H1 (cell line): ENCODE measurements around the gene CCDC180.

ENCODE experiments used
- CHD2 ChIP-seq: IDR thresholded peaks from 2 replicates; pipeline ENCODE4 v1.6.1; 2012; ENCODE audit warnings: low read length, improper control_type of control experiment
- CTCF ChIP-seq, 3 experiments: IDR thresholded peaks; 1 replicate in 2 of 3; 2 replicates in 1 of 3; pipeline versions ENCODE4 v1.5.1 to v1.6.1; 2011; ENCODE audit warnings: low read length in 3 of 3, mild to moderate bottlenecking in 3 of 3, inconsistent platforms in 2 of 3, low read depth in 1 of 3, moderate library complexity in 1 of 3; ENCODE audit not compliant: insufficient read depth in 1 of 3; ENCODE audit errors: control extremely low read depth in 1 of 3
- EGR1 ChIP-seq: IDR thresholded peaks from 2 replicates; pipeline ENCODE4 v1.6.1; 2011; ENCODE audit warnings: low read depth, low read length, borderline replicate concordance
- EP300 ChIP-seq, 2 experiments: IDR thresholded peaks; 1 replicate in 1 of 2; 2 replicates in 1 of 2; pipeline ENCODE4 v1.6.1; 2011 to 2012; ENCODE audit warnings: low read depth in 2 of 2, low read length in 2 of 2, mild to moderate bottlenecking in 2 of 2, borderline replicate concordance in 1 of 2, inconsistent platforms in 1 of 2, moderate library complexity in 1 of 2
- EZH2 ChIP-seq: fragments of 200-600 bp; sonication (generic); IDR thresholded peaks from 2 replicates; pipeline ENCODE4 v1.7.1; 2012; ENCODE audit warnings: low read depth, mild to moderate bottlenecking, moderate library complexity, low read length, inconsistent platforms; ENCODE audit not compliant: severe bottlenecking
- GABPA ChIP-seq: IDR thresholded peaks from 2 replicates; pipeline ENCODE4 v1.6.1; 2011; ENCODE audit warnings: mild to moderate bottlenecking, low read length, moderate library complexity, borderline replicate concordance; ENCODE audit not compliant: insufficient read depth
- NANOG ChIP-seq: IDR thresholded peaks from 2 replicates; pipeline ENCODE4 v1.6.1; 2011; ENCODE audit warnings: low read length, low read depth, mild to moderate bottlenecking, inconsistent platforms; ENCODE audit not compliant: insufficient read depth, poor library complexity, severe bottlenecking
- POLR2A ChIP-seq, 2 experiments: IDR thresholded peaks; 1 replicate in 1 of 2; 2 replicates in 1 of 2; pipeline ENCODE4 v1.6.1; 2011; ENCODE audit warnings: low read depth in 2 of 2, low read length in 2 of 2, mild to moderate bottlenecking in 2 of 2; ENCODE audit errors: control extremely low read depth in 1 of 2
- POLR2AphosphoS5 ChIP-seq: IDR thresholded peaks from 2 replicates; pipeline ENCODE4 v1.6.1; 2011; ENCODE audit warnings: low read depth, low read length
- SP1 ChIP-seq: IDR thresholded peaks from 2 replicates; pipeline ENCODE4 v1.6.1; 2011; ENCODE audit warnings: low read depth, low read length
- SRF ChIP-seq: IDR thresholded peaks from 2 replicates; pipeline ENCODE4 v1.6.1; 2011; ENCODE audit warnings: mild to moderate bottlenecking, low read depth, low read length, moderate library complexity
- TAF1 ChIP-seq: IDR thresholded peaks from 2 replicates; pipeline ENCODE4 v1.6.1; 2011; ENCODE audit warnings: mild to moderate bottlenecking, low read depth, low read length
- TBP ChIP-seq: IDR thresholded peaks from 2 replicates; pipeline ENCODE4 v1.6.1; 2011; ENCODE audit warnings: low read depth, low read length, improper control_type of control experiment
- YY1 ChIP-seq: IDR thresholded peaks from 2 replicates; pipeline ENCODE4 v1.6.1; 2011; ENCODE audit warnings: low read depth, mild to moderate bottlenecking, low read length

GRCh38 chr9:97283768-97284167 lies 23.7 kb upstream of the CCDC180 start:
- no peak for TF ChIP-seq CTCF (IDR thresholded peaks at IDR 0.05; ENCODE audit: control extremely low read depth in 1 of 3, insufficient read depth in 1 of 3, low read depth in 1 of 3, low read length in 3 of 3)
- no peak for TF ChIP-seq POLR2A (IDR thresholded peaks at IDR 0.05; ENCODE audit: control extremely low read depth in 1 of 2, low read depth in 2 of 2, low read length in 2 of 2)
- TF ChIP-seq NANOG, result no peak
- TF ChIP-seq EZH2, result no peak
- no peak for TF ChIP-seq SRF
- TF ChIP-seq EGR1, result no peak
- TF ChIP-seq EP300 (IDR thresholded peaks at IDR 0.05; ENCODE audit: borderline replicate concordance in 1 of 2, low read depth in 2 of 2, low read length in 2 of 2), result no peak
- TF ChIP-seq YY1, result no peak
- no peak for TF ChIP-seq TAF1
- no peak for TF ChIP-seq SP1
- no peak for TF ChIP-seq POLR2AphosphoS5
- TF ChIP-seq GABPA, result no peak
- no peak for TF ChIP-seq CHD2
- no peak for TF ChIP-seq TBP
